GM03348 (cell line): ENCODE data around the gene PTK7.
A peak's percentile ranks its signal among the peaks of the same experiment; 100 is the strongest.
"Not testable (repeated sequence)": the region's sequence is repeated elsewhere in the genome, so short reads cannot be mapped to it uniquely, and the experiment has no call there.

ENCODE experiments used
- DNase-seq: peaks from one replicate; pipeline ENCODE4 v3.0.0; 2012; ENCODE audit warnings: low spot score

PTK7 gene

GRCh38 chr6:43054206-43054943, 21.7 kb upstream of the PTK7 start:
- DNase-seq = no peak

GRCh38 chr6:43055966-43056365, 20.1 kb upstream of the PTK7 start:
- DNase-seq = no peak

- no peak for DNase-seq
These were observed 17.6 kb upstream of the PTK7 start for GRCh38 chr6:43058531-43058930.

GRCh38 chr6:43059168-43060033, 16.7 kb upstream of the PTK7 start, which contains the start of the genes KLC4 and MRPL2:
Gene KLC4 (plus strand): TSS chr6:43059631. CDS start chr6:43061336, 1,705 bp downstream.
Gene MRPL2 (minus strand): TSS chr6:43059434. CDS start chr6:43059381, 53 bp downstream.
- peak; percentile 99 for DNase-seq

- peak; percentile 25 for DNase-seq
These were observed 15.9 kb upstream of the PTK7 start for GRCh38 chr6:43060034-43060754.

- DNase-seq = no peak
These were observed 15.1 kb upstream of the PTK7 start for GRCh38 chr6:43060755-43061633.

- DNase-seq = no peak
These were observed 14.3 kb upstream of the PTK7 start for GRCh38 chr6:43061861-43062260.

GRCh38 chr6:43062818-43063217, 13.3 kb upstream of the PTK7 start:
- no peak for DNase-seq

GRCh38 chr6:43070028-43070632, 6.0 kb upstream of the PTK7 start:
- DNase-seq = peak; percentile 79

GRCh38 chr6:43074847-43075669, 1.1 kb upstream of the PTK7 start:
- DNase-seq = peak; percentile 80

GRCh38 chr6:43076464-43077332, 584 bp downstream of the PTK7 start:
- peak; percentile 47 for DNase-seq

- DNase-seq = peak; percentile 20
These were observed 1.3 kb downstream of the PTK7 start for GRCh38 chr6:43077333-43077809.

- peak; percentile 69 for DNase-seq
These were observed 1.9 kb downstream of the PTK7 start for GRCh38 chr6:43077981-43078511.

GRCh38 chr6:43078691-43079090, 2.6 kb downstream of the PTK7 start:
- peak; percentile 53 for DNase-seq

GRCh38 chr6:43081043-43081442, 4.9 kb downstream of the PTK7 start:
- DNase-seq = no peak

- DNase-seq = not testable (repeated sequence)
These were observed 5.8 kb downstream of the PTK7 start for GRCh38 chr6:43081922-43082321.

- no peak for DNase-seq
These were observed 6.9 kb downstream of the PTK7 start for GRCh38 chr6:43082806-43083655.
